Lower leg skin (tissue), 4 donors: ENCODE measurements around the gene PSIP1. TPM values are rescaled to one million over a fixed set of nuclear protein-coding genes. Genes with fewer than 3 reads are reported as not detected.

Source experiments
- DNase-seq, 2 donors: peaks; one replicate each; pipeline ENCODE4 v3.0.0-alpha.2; 2019; ENCODE audit warnings: low spot score in 2 of 2
- H3K4me3 ChIP-seq: fragments of 200-600 bp; sonication (generic); 2 replicates; pipeline ENCODE4 v1.5.1; 2017; ENCODE audit warnings: mild to moderate bottlenecking, low read depth; ENCODE audit not compliant: poor library complexity, severe bottlenecking
- POLR2A ChIP-seq, 2 donors: fragments of 450-650 bp; IDR thresholded peaks; one replicate each; pipeline ENCODE4 v1.6.1; 2016 to 2017; ENCODE audit warnings: antibody characterized with exemption in 2 of 2, mild to moderate bottlenecking in 1 of 2, moderate library complexity in 1 of 2
- WGBS, 2 donors: methylation state at CpG; one replicate each; pipeline ENCODE4 v1.1.5; 2018; 5-methylcytosine and 5-hydroxymethylcytosine counted together
- intact Hi-C: fragments of 100-400 bp; cut with DNase I; formaldehyde crosslinking; loops from one replicate; pipeline ENCODE4 v1.15.0; 2023; ENCODE audit warnings: low total_unique reads
- total RNA-seq, 4 donors: library from RNA; depleted of rRNA; stranded (reverse); fragments of >200 nt; gene quantifications; one replicate each; pipeline ENCODE4 v1.1.0, GENCODE V29; 2016
- TF ChIP-seq, protein P1 (sequence below), 3 donors: fragments of 450-650 bp; IDR thresholded peaks; one replicate each; pipeline ENCODE4 v1.5.1; 2016; ENCODE audit warnings: antibody characterized with exemption in 3 of 3, mild to moderate bottlenecking in 3 of 3, moderate library complexity in 2 of 3

PSIP1 gene
- 10 to 100 TPM; 12.9 to 31.7 (median 17.7) TPM for total RNA-seq

DNA sequence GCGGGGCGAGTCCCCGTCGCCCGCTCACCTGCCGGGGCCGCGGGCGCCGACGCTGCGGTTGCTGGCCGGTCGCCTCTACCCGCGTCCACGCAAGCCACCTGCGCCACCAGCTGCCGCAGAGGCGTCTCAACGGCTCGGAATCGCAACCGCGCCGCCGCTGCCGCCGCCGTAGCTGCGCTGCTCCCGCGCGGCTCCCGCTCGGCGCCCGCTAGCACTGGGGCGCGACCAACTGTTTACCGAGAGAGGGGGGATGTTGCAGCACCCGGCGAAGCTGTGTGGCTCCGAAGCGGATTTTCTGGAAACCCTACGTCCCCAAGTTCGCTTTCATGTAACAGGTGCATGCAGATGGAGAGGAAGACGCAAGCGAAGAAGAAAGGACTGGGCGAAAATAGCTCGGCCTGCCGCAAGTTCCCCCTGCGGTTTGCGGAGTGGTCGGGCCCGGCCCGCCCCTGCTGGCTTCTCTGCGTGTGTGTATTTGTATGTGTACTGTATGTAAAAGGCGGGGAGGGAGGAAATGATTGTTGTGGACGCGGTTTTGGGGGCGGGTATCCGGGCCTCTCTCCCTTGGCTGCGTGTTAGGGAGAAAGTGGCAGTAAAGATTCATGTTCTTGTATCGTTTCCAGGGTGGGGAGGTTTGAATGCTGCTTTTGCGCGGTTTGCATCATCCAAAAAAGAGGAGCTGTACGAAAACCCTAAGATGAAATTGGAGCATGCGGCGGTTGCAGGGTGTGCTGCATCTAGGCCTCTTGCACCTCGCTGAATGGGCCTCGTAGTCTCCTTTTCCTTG is at the start of gene PSIP1:
TSS of gene PSIP1 (minus strand) at position 182 of the 787 bp plus-strand sequence. CDS start 782 bp downstream, outside the sequence.
- DNase-seq = peak; percentile 46 to 93
- H3K4me3 ChIP-seq = peak within 1 kb of the TSS; percentile 80
- intact Hi-C loops = no loop called here
- TF ChIP-seq POLR2A (IDR thresholded peaks at IDR 0.05) = no peak
- TF ChIP-seq, protein P1, sequence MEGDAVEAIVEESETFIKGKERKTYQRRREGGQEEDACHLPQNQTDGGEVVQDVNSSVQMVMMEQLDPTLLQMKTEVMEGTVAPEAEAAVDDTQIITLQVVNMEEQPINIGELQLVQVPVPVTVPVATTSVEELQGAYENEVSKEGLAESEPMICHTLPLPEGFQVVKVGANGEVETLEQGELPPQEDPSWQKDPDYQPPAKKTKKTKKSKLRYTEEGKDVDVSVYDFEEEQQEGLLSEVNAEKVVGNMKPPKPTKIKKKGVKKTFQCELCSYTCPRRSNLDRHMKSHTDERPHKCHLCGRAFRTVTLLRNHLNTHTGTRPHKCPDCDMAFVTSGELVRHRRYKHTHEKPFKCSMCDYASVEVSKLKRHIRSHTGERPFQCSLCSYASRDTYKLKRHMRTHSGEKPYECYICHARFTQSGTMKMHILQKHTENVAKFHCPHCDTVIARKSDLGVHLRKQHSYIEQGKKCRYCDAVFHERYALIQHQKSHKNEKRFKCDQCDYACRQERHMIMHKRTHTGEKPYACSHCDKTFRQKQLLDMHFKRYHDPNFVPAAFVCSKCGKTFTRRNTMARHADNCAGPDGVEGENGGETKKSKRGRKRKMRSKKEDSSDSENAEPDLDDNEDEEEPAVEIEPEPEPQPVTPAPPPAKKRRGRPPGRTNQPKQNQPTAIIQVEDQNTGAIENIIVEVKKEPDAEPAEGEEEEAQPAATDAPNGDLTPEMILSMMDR (IDR thresholded peaks at IDR 0.05) = peak in 1 of 3 donors; percentile 25
- 0% methylated on average over 43 to 72 of the region's 72 CpGs for WGBS, 2 donors

DNA sequence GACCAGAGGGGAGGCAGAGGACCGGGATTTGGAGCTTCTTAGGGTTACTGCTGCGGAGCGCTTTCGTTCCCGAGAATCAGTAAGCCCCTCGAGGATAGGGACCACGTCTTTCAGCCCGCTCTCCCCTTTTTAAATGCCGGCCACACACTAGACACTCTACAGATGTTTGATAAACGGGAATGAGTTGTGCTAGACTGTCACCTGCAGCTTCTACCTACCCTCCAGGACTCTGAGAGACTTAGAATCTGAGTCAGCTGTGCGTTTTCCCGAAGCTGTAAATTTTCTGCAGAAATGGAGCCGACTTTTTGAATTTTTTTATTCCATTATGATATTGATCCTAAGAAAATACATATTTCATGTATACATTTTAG is 42.7 kb upstream of the PSIP1 start:
- intact Hi-C loops = no loop called here
- no peak for TF ChIP-seq POLR2A (IDR thresholded peaks at IDR 0.05)
- TF ChIP-seq, protein P1 (IDR thresholded peaks at IDR 0.05) = no peak
- WGBS, 2 donors = 0 to 2% methylated on average over 13 of the region's 13 CpGs
- H3K4me3 ChIP-seq = peak overlapping the region; percentile 71
- DNase-seq = no peak

DNA sequence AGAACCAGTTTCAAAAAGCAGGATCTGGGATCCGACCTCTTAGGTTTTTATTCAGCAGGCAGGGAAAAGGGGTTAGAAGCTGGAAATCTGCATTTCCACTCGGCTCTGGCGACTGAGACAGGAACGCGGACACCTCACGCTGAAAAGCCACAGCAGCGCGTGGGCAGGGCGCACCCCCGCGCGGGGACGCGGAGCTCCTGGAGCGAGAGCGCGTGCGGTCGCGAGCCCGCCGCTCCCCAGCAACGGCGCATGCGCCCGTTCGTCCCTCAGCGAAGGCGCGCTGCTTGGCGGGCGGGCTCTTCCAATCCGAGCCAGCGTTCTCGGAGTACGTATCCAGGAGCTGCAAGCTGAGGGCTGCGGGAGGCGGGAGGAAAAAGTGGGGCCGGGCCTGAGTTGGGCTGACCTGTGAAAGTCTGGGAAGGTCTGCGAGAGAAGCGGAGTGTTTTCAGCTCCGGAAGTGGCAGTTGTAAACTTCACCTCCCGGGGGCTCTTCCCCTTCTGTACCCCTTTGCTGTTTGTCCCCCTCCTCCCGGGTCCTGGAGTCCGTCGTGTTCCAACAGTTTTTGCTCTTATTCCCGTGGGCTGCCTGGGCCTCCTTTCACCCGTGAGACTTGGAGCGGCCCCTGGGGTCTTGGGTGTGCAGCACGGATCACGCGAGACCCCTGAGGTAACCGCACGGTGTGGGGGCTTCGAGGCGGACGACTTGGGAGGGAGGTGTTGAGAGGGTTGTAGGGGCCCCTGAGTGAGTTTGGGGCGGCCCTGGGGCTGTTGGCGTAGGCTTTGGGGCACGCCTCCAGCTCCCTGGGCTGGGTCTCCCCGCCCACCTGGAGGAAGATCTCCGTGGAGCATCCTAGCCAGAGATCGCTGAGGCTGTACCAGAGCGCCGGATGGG is 42.1 kb upstream of the PSIP1 start, which contains the start of gene CCDC171:
TSS of gene CCDC171 (plus strand) at position 408 of the 892 bp plus-strand sequence. CDS start 11,046 bp downstream, outside the sequence.
- peak; percentile 90 to 98 for DNase-seq
- intact Hi-C loops = no loop called here
- TF ChIP-seq, protein P1 (IDR thresholded peaks at IDR 0.05) = no peak
- no peak for TF ChIP-seq POLR2A (IDR thresholded peaks at IDR 0.05)
- H3K4me3 ChIP-seq = peak within 1 kb of the TSS; percentile 71
- WGBS, 2 donors = 1% methylated on average over 57 to 63 of the region's 65 CpGs

DNA sequence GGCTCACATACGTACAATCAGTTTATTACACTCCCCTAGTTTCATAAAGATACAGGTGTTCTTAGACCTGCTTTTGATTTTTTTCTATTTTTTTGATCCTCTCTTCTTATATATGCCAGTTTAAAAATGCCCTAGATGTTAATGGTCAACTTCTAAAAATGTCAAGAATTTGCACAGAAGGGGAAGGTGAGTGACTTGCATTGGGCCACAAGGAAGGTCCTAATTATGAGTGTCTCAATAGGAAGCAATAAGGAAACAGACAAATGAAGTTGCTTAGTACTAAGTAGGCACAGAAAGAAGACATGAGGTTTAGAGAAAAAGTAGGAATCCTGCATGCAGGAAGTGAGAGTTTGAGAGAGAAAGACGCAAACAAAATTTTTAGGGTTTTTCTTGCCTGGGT is 38.8 kb upstream of the PSIP1 start:
- intact Hi-C loops = no loop called here
- 93 to 94% methylated on average over 2 of the region's 2 CpGs for WGBS, 2 donors
- no peak for DNase-seq
- no peak overlapping the region for H3K4me3 ChIP-seq
- no peak for TF ChIP-seq POLR2A (IDR thresholded peaks at IDR 0.05)
- TF ChIP-seq, protein P1 (IDR thresholded peaks at IDR 0.05) = no peak

DNA sequence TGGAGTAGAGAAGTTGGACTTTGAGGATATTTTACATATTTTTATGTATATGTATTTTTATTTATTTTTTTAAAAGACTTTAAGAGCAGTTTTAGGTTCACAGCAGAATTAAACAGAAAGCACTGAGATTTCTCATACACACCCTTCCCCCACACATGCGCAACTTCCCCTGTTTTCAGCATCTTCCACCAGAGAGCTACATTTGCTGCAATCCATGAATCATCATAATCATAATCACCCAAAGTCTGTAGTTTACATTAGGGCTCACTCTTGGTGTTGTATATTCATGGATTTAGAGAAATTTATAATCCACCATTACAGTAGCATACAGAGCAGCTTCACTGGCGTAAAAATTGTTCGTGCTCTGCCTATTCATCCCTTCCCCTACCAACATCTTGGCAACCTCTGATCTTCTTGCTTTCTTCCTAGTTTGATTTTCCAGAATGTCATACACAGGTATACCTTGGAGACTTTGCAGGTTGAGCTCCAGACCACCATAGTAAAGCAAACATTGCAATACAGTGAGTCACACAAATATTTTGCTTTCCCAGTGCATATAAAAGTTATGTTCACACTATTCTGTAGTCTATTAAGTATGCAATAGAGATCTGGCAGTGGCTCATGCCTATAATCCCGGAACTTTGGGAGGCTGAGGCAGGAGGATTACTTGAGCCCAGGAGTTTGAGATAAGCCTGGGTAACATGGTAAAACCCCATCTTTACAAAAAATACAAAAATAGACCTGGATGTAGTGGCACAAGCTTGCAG is 32.5 kb upstream of the PSIP1 start:
- DNase-seq = no peak
- no peak overlapping the region for H3K4me3 ChIP-seq
- TF ChIP-seq, protein P1 (IDR thresholded peaks at IDR 0.05) = no peak
- no peak for TF ChIP-seq POLR2A (IDR thresholded peaks at IDR 0.05)
- WGBS, 2 donors = 88% methylated on average over 4 of the region's 4 CpGs
- intact Hi-C loops = no loop called here
